BJ (cell line): ENCODE data around the gene COL1A1. TPM values are rescaled to one million over a fixed set of nuclear protein-coding genes. Genes with fewer than 3 reads are reported as not detected.

Experiments used
- CTCF ChIA-PET: fragments of 350-600 bp; formaldehyde crosslinking; extraction: SDS; loops from one replicate; lab custom pipeline; 2021; ENCODE audit warnings: antibody characterized with exemption, inconsistent platforms; lab: Yijun Ruan, JAX
- POLR2A ChIA-PET: fragments of 300-600 bp; sonication (Branson Sonifier 250); formaldehyde crosslinking; extraction: SDS; loops from one replicate; lab custom pipeline; 2021; ENCODE audit warnings: antibody characterized with exemption; lab: Charles Lee
- DNase-seq: peaks from one replicate; pipeline ENCODE4 v3.0.0-alpha.2; 2011; ENCODE audit warnings: low read depth
- H3K27me3 ChIP-seq: 2 replicates; pipeline ENCODE4 v1.6.0; 2011; ENCODE audit warnings: low read length; ENCODE audit not compliant: control insufficient read depth, insufficient read depth
- H3K36me3 ChIP-seq: 2 replicates; pipeline ENCODE4 v1.5.1; 2011; ENCODE audit warnings: low read length; ENCODE audit not compliant: control insufficient read depth, insufficient read depth
- H3K4me3 ChIP-seq: 2 replicates; pipeline ENCODE4 v1.5.1; 2011; ENCODE audit warnings: low read depth, mild to moderate bottlenecking, control low read depth, low read length
- polyA plus RNA-seq: library from polyadenylated mRNA; depleted of rRNA; stranded (reverse); fragments of >200 nt; gene quantifications from 2 replicates; pipeline ENCODE4 v1.2.3, GENCODE V29; 2011
- TF ChIP-seq, protein P1 (sequence below): IDR thresholded peaks from 2 replicates; pipeline ENCODE4 v1.5.1; 2011; ENCODE audit warnings: low read depth, mild to moderate bottlenecking, control low read depth, inconsistent platforms, low read length, moderate library complexity; ENCODE audit not compliant: insufficient read depth

Gene COL1A1
- polyA plus RNA-seq, 1 experiment, result 2,161 TPM

DNA sequence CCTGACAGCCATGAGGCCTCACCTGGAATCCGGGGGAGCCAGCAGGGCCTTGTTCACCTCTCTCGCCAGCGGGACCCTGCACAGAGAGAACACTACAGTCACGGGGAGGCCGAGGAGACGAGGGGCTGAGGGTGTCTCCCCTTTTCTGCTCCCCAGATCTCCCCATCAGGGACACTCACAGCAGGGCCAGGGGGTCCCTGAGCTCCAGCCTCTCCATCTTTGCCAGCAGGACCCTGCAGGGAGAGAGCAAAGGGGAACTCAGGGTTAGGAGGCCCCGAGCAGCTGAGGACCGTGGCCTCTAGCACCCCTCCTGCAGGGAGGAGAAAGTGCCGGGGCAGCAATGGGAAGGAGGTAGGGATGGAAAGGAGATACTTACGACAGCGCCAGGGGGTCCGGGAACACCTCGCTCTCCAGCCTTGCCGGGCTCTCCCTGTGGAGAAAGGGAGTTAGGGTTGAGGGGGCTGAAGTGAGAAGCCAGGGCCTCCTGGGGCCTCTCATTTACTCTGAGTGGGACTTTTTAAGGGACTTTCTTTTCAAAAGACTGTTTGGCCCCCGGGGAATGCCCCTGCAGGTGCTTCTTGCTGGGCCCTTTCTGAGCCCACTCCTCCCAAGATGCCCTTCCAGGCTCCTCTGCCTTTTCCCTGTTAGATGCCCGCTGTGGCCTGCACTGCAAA is 8.7 kb downstream of the COL1A1 start:
- no peak for DNase-seq
- ChIA-PET POLR2A (interaction anchor here (1.3 kb wide), 1 partner anchor 14 kb away, joined by 12 read pairs; no protein-coding TSS in a partner anchor), CTCF (interaction anchor here (1.1 to 1.9 kb wide), 3 partner anchors 10 to 76 kb away, joined by 3 to 5 read pairs (median 3); no protein-coding TSS in a partner anchor)
- Histone ChIP-seq H3K36me3 (peaks cover 96% of the 10 kb centered on the region), H3K4me3 (no peak overlapping the region; the same call in 1 of the 2 replicates), H3K27me3 (no peaks in the 10 kb centered on the region)
- TF ChIP-seq, protein P1, sequence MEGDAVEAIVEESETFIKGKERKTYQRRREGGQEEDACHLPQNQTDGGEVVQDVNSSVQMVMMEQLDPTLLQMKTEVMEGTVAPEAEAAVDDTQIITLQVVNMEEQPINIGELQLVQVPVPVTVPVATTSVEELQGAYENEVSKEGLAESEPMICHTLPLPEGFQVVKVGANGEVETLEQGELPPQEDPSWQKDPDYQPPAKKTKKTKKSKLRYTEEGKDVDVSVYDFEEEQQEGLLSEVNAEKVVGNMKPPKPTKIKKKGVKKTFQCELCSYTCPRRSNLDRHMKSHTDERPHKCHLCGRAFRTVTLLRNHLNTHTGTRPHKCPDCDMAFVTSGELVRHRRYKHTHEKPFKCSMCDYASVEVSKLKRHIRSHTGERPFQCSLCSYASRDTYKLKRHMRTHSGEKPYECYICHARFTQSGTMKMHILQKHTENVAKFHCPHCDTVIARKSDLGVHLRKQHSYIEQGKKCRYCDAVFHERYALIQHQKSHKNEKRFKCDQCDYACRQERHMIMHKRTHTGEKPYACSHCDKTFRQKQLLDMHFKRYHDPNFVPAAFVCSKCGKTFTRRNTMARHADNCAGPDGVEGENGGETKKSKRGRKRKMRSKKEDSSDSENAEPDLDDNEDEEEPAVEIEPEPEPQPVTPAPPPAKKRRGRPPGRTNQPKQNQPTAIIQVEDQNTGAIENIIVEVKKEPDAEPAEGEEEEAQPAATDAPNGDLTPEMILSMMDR, result no peak

GRCh38 chr17:50192144-50192617 is 9.2 kb downstream of the COL1A1 start:
- ChIA-PET CTCF (interaction anchor here (1.1 to 1.9 kb wide), 3 partner anchors 11 to 77 kb away, joined by 3 to 5 read pairs (median 3); no protein-coding TSS in a partner anchor), POLR2A (no interaction called here)
- Histone ChIP-seq H3K4me3 (peak overlapping the region; percentile 8; the same call in 1 of the 2 replicates), H3K27me3 (no peaks in the 10 kb centered on the region), H3K36me3 (peaks cover 96% of the 10 kb centered on the region)
- TF ChIP-seq, protein P1, result no peak
- DNase-seq, result no peak

- POLR2A ChIA-PET, result interaction anchor here (1.0 kb wide), 2 partner anchors 14 to 24 kb away, joined by 3 read pairs; no protein-coding TSS in a partner anchor
- H3K27me3 ChIP-seq, result no peaks in the 10 kb centered on the region
- H3K36me3 ChIP-seq, result peaks cover 96% of the 10 kb centered on the region
- TF ChIP-seq, protein P1, result no peak
- no peak for DNase-seq
- H3K4me3 ChIP-seq, result peak overlapping the region; percentile 8; the same call in 1 of the 2 replicates
- CTCF ChIA-PET, result interaction anchor here (1.1 to 1.9 kb wide), 7 partner anchors 13 to 81 kb away, joined by 3 to 8 read pairs (median 5); no protein-coding TSS in a partner anchor
Measured at GRCh38 chr17:50191359-50192143, 9.9 kb downstream of the COL1A1 start.

- ChIA-PET POLR2A (interaction anchor here (0.9 to 1.0 kb wide), 3 partner anchors 9 to 24 kb away, joined by 3 to 6 read pairs (median 3); no protein-coding TSS in a partner anchor), CTCF (interaction anchor here (1.1 to 1.6 kb wide), 5 partner anchors 12 to 82 kb away, joined by 4 to 8 read pairs (median 5); no protein-coding TSS in a partner anchor)
- TF ChIP-seq, protein P1, result no peak
- Histone ChIP-seq H3K27me3 (no peaks in the 10 kb centered on the region), H3K36me3 (peaks cover 96% of the 10 kb centered on the region), H3K4me3 (no peak overlapping the region)
- DNase-seq, result no peak
Measured at GRCh38 chr17:50190603-50191358, 10.7 kb downstream of the COL1A1 start.
